Testis (tissue), 3 donors: Measurements from ENCODE around the gene TRAF7. TPM values are rescaled to one million over a fixed set of nuclear protein-coding genes. Genes with fewer than 3 reads are reported as not detected.

Source experiments
- DNase-seq: peaks from one replicate; pipeline ENCODE4 v3.0.0-alpha.2; 2019
- H3K27ac ChIP-seq, 2 donors: fragments of 200-600 bp; sonication (generic); one replicate each; pipeline ENCODE4 v1.5.1; 2019
- H3K27me3 ChIP-seq: fragments of 200-600 bp; sonication (generic); one replicate; pipeline ENCODE4 v1.5.1; 2019
- H3K36me3 ChIP-seq: fragments of 200-600 bp; sonication (generic); one replicate; pipeline ENCODE4 v1.5.1; 2017; ENCODE audit warnings: low read depth; ENCODE audit errors: missing control alignments
- H3K4me1 ChIP-seq: fragments of 200-600 bp; sonication (generic); one replicate; pipeline ENCODE4 v1.5.1; 2019
- H3K4me3 ChIP-seq, 2 donors: fragments of 200-600 bp; sonication (generic); one replicate each; pipeline ENCODE4 v1.5.1; 2017 to 2019
- H3K9me3 ChIP-seq: fragments of 200-600 bp; sonication (generic); one replicate; pipeline ENCODE4 v1.5.1; 2017
- CTCF ChIP-seq, 3 experiments: fragments of 450-650 bp in 2 of 3; fragments of 200-600 bp in 1 of 3; sonication (generic) in 1 of 3; IDR thresholded peaks; one replicate each; pipeline ENCODE4 v1.5.1; 2016 to 2019; ENCODE audit warnings: antibody characterized with exemption in 3 of 3, mild to moderate bottlenecking in 2 of 3, moderate library complexity in 1 of 3
- POLR2A ChIP-seq: fragments of 450-650 bp; IDR thresholded peaks from one replicate; pipeline ENCODE4 v1.6.1; 2017; ENCODE audit warnings: antibody characterized with exemption, mild to moderate bottlenecking, moderate library complexity
- WGBS, 2 donors: methylation state at CpG; one replicate each; pipeline ENCODE4 v1.1.5; 2018; 5-methylcytosine and 5-hydroxymethylcytosine counted together
- intact Hi-C: fragments of 100-400 bp; cut with DNase I; formaldehyde crosslinking; loops from one replicate; pipeline ENCODE4 v1.15.1; 2023; ENCODE audit warnings: low total_unique reads
- microRNA counts, 2 donors: library from miRNA; unstranded; fragments of <30 nt; microRNA quantifications; one replicate each; lab custom pipeline; 2016
- microRNA-seq, 2 donors: library from miRNA; unstranded; fragments of <30 nt; microRNA quantifications; one replicate each; pipeline ENCODE4, GENCODE V29; 2016; ENCODE audit warnings: borderline number of aligned reads in 2 of 2, borderline replicate concordance in 1 of 2
- polyA plus RNA-seq: library from polyadenylated mRNA; stranded (reverse); fragments of 350-450 nt; fragmentation: Illumina TruSeq; extraction: RNeasy Lipid Tissue Mini Kit (QIAGEN cat#74804); gene quantifications from one replicate; pipeline ENCODE4 v1.2.3, GENCODE V29; 2014; ENCODE audit warnings: low read depth, low replicate concordance; ENCODE audit not compliant: insufficient read depth
- small RNA-seq, 2 donors: library from RNA; depleted of rRNA; stranded (forward); fragments of <200 nt; gene quantifications; one replicate each; pipeline ENCODE3, GENCODE V24; 2016
- total RNA-seq, 2 donors: library from RNA; depleted of rRNA; stranded (reverse); fragments of >200 nt; gene quantifications; one replicate each; pipeline ENCODE4 v1.2.3, GENCODE V29; 2016

Gene TRAF7
- total and polyA plus RNA-seq, 3 donors from 2014 or later, result 36.0 to 46.1 (median 44.6) TPM

GRCh38 chr16:2223221-2223941, 67.8 kb downstream of the TRAF7 start, which contains the start of gene E4F1:
E4F1 (plus strand) TSS chr16:2223591; CDS start chr16:2223614, 23 bp downstream.
- peak; percentile 100 for DNase-seq
- Histone ChIP-seq H3K4me3 (peak within 1 kb of the TSS; percentile 87 to 90), H3K36me3 (no peaks in the 10 kb centered on the region), H3K27me3 (no peaks in the 10 kb centered on the region), H3K27ac (peak within 1 kb of the TSS; percentile 75 to 84), H3K4me1 (peaks cover 19% of the 10 kb centered on the region), H3K9me3 (no peaks in the 10 kb centered on the region)
- TF ChIP-seq POLR2A, result peak; percentile 28
- no peak for TF ChIP-seq CTCF (IDR thresholded peaks at IDR 0.05)
- WGBS, 2 donors, result 0 to 1% methylated on average over 30 to 82 of the region's 82 CpGs
- intact Hi-C loops, result no loop called here

GRCh38 chr16:2223942-2224486, 68.4 kb downstream of the TRAF7 start:
- peak overlapping the region; percentile 87 to 90 for H3K4me3 ChIP-seq
- H3K4me1 ChIP-seq, result peaks cover 19% of the 10 kb centered on the region
- 5 to 19% methylated on average over 4 to 22 of the region's 22 CpGs for WGBS, 2 donors
- no peaks in the 10 kb centered on the region for H3K27me3 ChIP-seq
- TF ChIP-seq CTCF (IDR thresholded peaks at IDR 0.05) (no peak), POLR2A (no peak)
- peak overlapping the region; percentile 75 to 84 for H3K27ac ChIP-seq
- intact Hi-C loops, result no loop called here
- no peaks in the 10 kb centered on the region for H3K9me3 ChIP-seq
- DNase-seq, result peak; percentile 59
- no peaks in the 10 kb centered on the region for H3K36me3 ChIP-seq

- no peak for DNase-seq
- H3K9me3 ChIP-seq, result no peaks in the 10 kb centered on the region
- H3K27me3 ChIP-seq, result no peaks in the 10 kb centered on the region
- 61 to 69% methylated on average over 9 of the region's 9 CpGs for WGBS, 2 donors
- TF ChIP-seq CTCF (IDR thresholded peaks at IDR 0.05), result no peak
- intact Hi-C loops, result no loop called here
- H3K36me3 ChIP-seq, result no peaks in the 10 kb centered on the region
- peaks cover 19% of the 10 kb centered on the region for H3K4me1 ChIP-seq
- H3K27ac ChIP-seq, result no peak overlapping the region
- no peak overlapping the region for H3K4me3 ChIP-seq
Observed at GRCh38 chr16:2226245-2226793, 70.7 kb downstream of the TRAF7 start.

GRCh38 chr16:2226918-2227317, 71.3 kb downstream of the TRAF7 start:
- 93 to 95% methylated on average over 6 of the region's 6 CpGs for WGBS, 2 donors

More at GRCh38 chr16:2226918-2227317, 71.3 kb downstream of the TRAF7 start:
- no peaks in the 10 kb centered on the region for H3K9me3 ChIP-seq
- no peak overlapping the region for H3K27ac ChIP-seq
- no peaks in the 10 kb centered on the region for H3K36me3 ChIP-seq
- intact Hi-C loops, result no loop called here
- H3K4me1 ChIP-seq, result peaks cover 19% of the 10 kb centered on the region
- H3K4me3 ChIP-seq, result no peak overlapping the region
- no peak for DNase-seq
- TF ChIP-seq POLR2A (no peak), CTCF (IDR thresholded peaks at IDR 0.05) (no peak)
- no peaks in the 10 kb centered on the region for H3K27me3 ChIP-seq

MicroRNAs within 50 kb of the gene (microRNA counts, 767-probe panel; counts per million panel counts)
- microRNA hsa-miR-3180 (lab: Ali Mortazavi, UCI) (0 to 152 counts per million in 2 donors), microRNA hsa-miR-4516 (lab: Ali Mortazavi, UCI) (152 to 3,325 counts per million in 2 donors)

Small RNA genes lying within 50 kb of the gene (microRNA-seq; reads per million reads assigned to microRNA genes)
- 0 reads per million in 2 donors for gene MIR3180-5
- 0 to 0.69 reads per million in 2 donors for gene MIR4516
- gene MIR6511B1, result 0 reads per million in 2 donors

Small RNA genes lying within 50 kb of the gene (small RNA-seq; reads per million reads assigned to genes)
- 0 reads per million in 2 donors for gene MIR3180-5
- 0 reads per million in 2 donors for gene MIR4516
- gene RF00019, result 0 reads per million in 2 donors
- gene SNORD60, result 0 reads per million in 2 donors

Other genes starting within 250 kb of the TRAF7 start
- gene HS3ST6, start 237.4 kb upstream of the TRAF7 start, total RNA-seq, result 1 to 10 TPM in 1 of 2 donors, under 1 TPM in 1; 0.94 to 1.6 TPM
- 0.34 TPM for gene HS3ST6, start 237.4 kb upstream of the TRAF7 start, polyA plus RNA-seq
- 10 to 100 TPM; 17.5 to 19.8 TPM for gene MSRB1, start 212.6 kb upstream of the TRAF7 start, total RNA-seq
- 35.2 TPM for gene MSRB1, start 212.6 kb upstream of the TRAF7 start, polyA plus RNA-seq
- gene RPL3L, start 201.1 kb upstream of the TRAF7 start, total RNA-seq, result 1 to 10 TPM; 7.3 to 9.8 TPM
- gene RPL3L, start 201.1 kb upstream of the TRAF7 start, polyA plus RNA-seq, result 10.4 TPM
- gene NDUFB10, start 196.2 kb upstream of the TRAF7 start, total RNA-seq, result 100 to 1,000 TPM; 127 to 211 TPM
- 186 TPM for gene NDUFB10, start 196.2 kb upstream of the TRAF7 start, polyA plus RNA-seq
- 1,000 to 10,000 TPM in 1 of 2 donors, 100 to 1,000 TPM in 1; 744 to 1,779 TPM for gene RPS2, start 191.0 kb upstream of the TRAF7 start, total RNA-seq
- gene RPS2, start 191.0 kb upstream of the TRAF7 start, polyA plus RNA-seq, result 1,272 TPM
- gene RNF151, start 188.9 kb upstream of the TRAF7 start, total RNA-seq, result 100 to 1,000 TPM in 1 of 2 donors, 10 to 100 TPM in 1; 86.7 to 210 TPM
- 153 TPM for gene RNF151, start 188.9 kb upstream of the TRAF7 start, polyA plus RNA-seq
- 100 to 1,000 TPM in 1 of 2 donors, 10 to 100 TPM in 1; 83.4 to 109 TPM for gene TBL3, start 183.7 kb upstream of the TRAF7 start, total RNA-seq
- gene TBL3, start 183.7 kb upstream of the TRAF7 start, polyA plus RNA-seq, result 77.1 TPM
- gene NOXO1, start 174.3 kb upstream of the TRAF7 start, total RNA-seq, result 1 to 10 TPM; 4.8 to 7.6 TPM
- 3.7 TPM for gene NOXO1, start 174.3 kb upstream of the TRAF7 start, polyA plus RNA-seq
- gene GFER, start 171.6 kb upstream of the TRAF7 start, total RNA-seq, result 10 to 100 TPM; 25.7 to 25.8 TPM
- 40.0 TPM for gene GFER, start 171.6 kb upstream of the TRAF7 start, polyA plus RNA-seq
- gene SYNGR3, start 165.8 kb upstream of the TRAF7 start, total RNA-seq, result 10 to 100 TPM; 20.9 to 33.5 TPM
- 10.0 TPM for gene SYNGR3, start 165.8 kb upstream of the TRAF7 start, polyA plus RNA-seq
- 10 to 100 TPM; 80.4 to 94.6 TPM for gene ZNF598, start 146.0 kb upstream of the TRAF7 start, total RNA-seq
- gene ZNF598, start 146.0 kb upstream of the TRAF7 start, polyA plus RNA-seq, result 46.3 TPM
- 1 to 10 TPM; 7.3 to 8.2 TPM for gene NPW, start 136.0 kb upstream of the TRAF7 start, total RNA-seq
- gene NPW, start 136.0 kb upstream of the TRAF7 start, polyA plus RNA-seq, result 3.9 TPM
- 10 to 100 TPM; 54.1 to 59.9 TPM for gene NHERF2, start 128.9 kb upstream of the TRAF7 start, total RNA-seq
- 50.6 TPM for gene NHERF2, start 128.9 kb upstream of the TRAF7 start, polyA plus RNA-seq
- gene NTHL1, start 107.9 kb upstream of the TRAF7 start, total RNA-seq, result 10 to 100 TPM; 24.6 to 35.6 TPM
- 18.0 TPM for gene NTHL1, start 107.9 kb upstream of the TRAF7 start, polyA plus RNA-seq
- 100 to 1,000 TPM; 222 to 271 TPM for gene TSC2, start 107.8 kb upstream of the TRAF7 start, total RNA-seq
- 136 TPM for gene TSC2, start 107.8 kb upstream of the TRAF7 start, polyA plus RNA-seq
- 100 to 1,000 TPM; 323 to 337 TPM for gene PKD1, start 19.9 kb upstream of the TRAF7 start, total RNA-seq
- 83.4 TPM for gene PKD1, start 19.9 kb upstream of the TRAF7 start, polyA plus RNA-seq
- 1 to 10 TPM; 3.2 to 3.6 TPM for gene RAB26, start 7.2 kb upstream of the TRAF7 start, total RNA-seq
- gene RAB26, start 7.2 kb upstream of the TRAF7 start, polyA plus RNA-seq, result 1.5 TPM
- 100 to 1,000 TPM in 1 of 2 donors, 1 to 10 TPM in 1; 6.4 to 159 TPM for gene CASKIN1, start 40.8 kb downstream of the TRAF7 start, total RNA-seq
- gene CASKIN1, start 40.8 kb downstream of the TRAF7 start, polyA plus RNA-seq, result 2.1 TPM
- gene MLST8, start 49.7 kb downstream of the TRAF7 start, total RNA-seq, result 100 to 1,000 TPM in 1 of 2 donors, 10 to 100 TPM in 1; 95.4 to 113 TPM
- gene MLST8, start 49.7 kb downstream of the TRAF7 start, polyA plus RNA-seq, result 89.0 TPM
- 10 to 100 TPM; 37.8 to 66.5 TPM for gene BRICD5, start 55.1 kb downstream of the TRAF7 start, total RNA-seq
- 25.1 TPM for gene BRICD5, start 55.1 kb downstream of the TRAF7 start, polyA plus RNA-seq
- gene PGP, start 59.1 kb downstream of the TRAF7 start, total RNA-seq, result 100 to 1,000 TPM in 1 of 2 donors, 10 to 100 TPM in 1; 50.0 to 118 TPM
- gene PGP, start 59.1 kb downstream of the TRAF7 start, polyA plus RNA-seq, result 56.3 TPM
- 10 to 100 TPM; 57.4 to 69.4 TPM for gene E4F1, start 67.8 kb downstream of the TRAF7 start, total RNA-seq
- gene E4F1, start 67.8 kb downstream of the TRAF7 start, polyA plus RNA-seq, result 20.0 TPM
- 1 to 10 TPM; 2.5 to 3.5 TPM for gene DNASE1L2, start 80.7 kb downstream of the TRAF7 start, total RNA-seq
- gene DNASE1L2, start 80.7 kb downstream of the TRAF7 start, polyA plus RNA-seq, result 1.1 TPM
- 10 to 100 TPM; 36.1 to 39.0 TPM for gene ECI1, start 95.8 kb downstream of the TRAF7 start, total RNA-seq
- gene ECI1, start 95.8 kb downstream of the TRAF7 start, polyA plus RNA-seq, result 25.5 TPM
- gene RNPS1, start 112.3 kb downstream of the TRAF7 start, total RNA-seq, result 100 to 1,000 TPM; 261 to 294 TPM
- gene RNPS1, start 112.3 kb downstream of the TRAF7 start, polyA plus RNA-seq, result 197 TPM
- gene ABCA3, start 184.9 kb downstream of the TRAF7 start, total RNA-seq, result 10 to 100 TPM; 35.1 to 38.1 TPM
- 24.5 TPM for gene ABCA3, start 184.9 kb downstream of the TRAF7 start, polyA plus RNA-seq